Middle frontal gyrus (tissue), 1 donor: Measurements from ENCODE around the gene PPM1H.
"Not testable (repeated sequence)": the region's sequence is repeated elsewhere in the genome, so short reads cannot be mapped to it uniquely, and the experiment has no call there.

Experiments used
- DNase-seq: peaks from one replicate; pipeline ENCODE4 v3.0.0-alpha.2; 2015; ENCODE audit warnings: low spot score; ENCODE audit errors: extremely low spot score

Gene PPM1H

GRCh38 chr12:62689042-62689839, 245.7 kb downstream of the PPM1H start:
- DNase-seq = no peak

- no peak for DNase-seq
These were observed 248.0 kb downstream of the PPM1H start for GRCh38 chr12:62686938-62687337.

GRCh38 chr12:62684570-62685295, 250.2 kb downstream of the PPM1H start:
- no peak for DNase-seq

GRCh38 chr12:62683776-62684569, 251.0 kb downstream of the PPM1H start:
- peak; percentile 6 for DNase-seq

GRCh38 chr12:62681306-62681705, 253.6 kb downstream of the PPM1H start:
- no peak for DNase-seq

GRCh38 chr12:62679608-62680007, 255.3 kb downstream of the PPM1H start:
- DNase-seq = no peak

GRCh38 chr12:62677355-62677754, 257.6 kb downstream of the PPM1H start:
- DNase-seq = no peak

GRCh38 chr12:62676521-62677307, 258.2 kb downstream of the PPM1H start:
- DNase-seq = no peak

GRCh38 chr12:62673028-62673815, 261.7 kb downstream of the PPM1H start:
- DNase-seq = no peak

GRCh38 chr12:62670986-62671720, 263.8 kb downstream of the PPM1H start:
- DNase-seq = no peak

GRCh38 chr12:62668782-62669181, 266.2 kb downstream of the PPM1H start:
- DNase-seq = no peak

- DNase-seq = not testable (repeated sequence)
These were observed 270.0 kb downstream of the PPM1H start for GRCh38 chr12:62664951-62665350.

GRCh38 chr12:62660756-62661155, 274.2 kb downstream of the PPM1H start:
- DNase-seq = no peak

GRCh38 chr12:62659453-62660295, 275.3 kb downstream of the PPM1H start:
- DNase-seq = no peak

- no peak for DNase-seq
These were observed 276.0 kb downstream of the PPM1H start for GRCh38 chr12:62658910-62659309.

GRCh38 chr12:62657363-62657632, 277.7 kb downstream of the PPM1H start:
- DNase-seq = no peak

GRCh38 chr12:62656591-62657362, 278.2 kb downstream of the PPM1H start:
- no peak for DNase-seq

GRCh38 chr12:62655666-62656151, 279.2 kb downstream of the PPM1H start:
- no peak for DNase-seq
